ENCODE data around the gene WASHC4. TPM values are rescaled to one million over a fixed set of nuclear protein-coding genes. Genes with fewer than 3 reads are reported as not detected.

Gene WASHC4
- polyA plus RNA-seq, 2 of the 4 experiments (the other 2 are of a cell fraction), result 26.5 to 67.6 TPM

DNA sequence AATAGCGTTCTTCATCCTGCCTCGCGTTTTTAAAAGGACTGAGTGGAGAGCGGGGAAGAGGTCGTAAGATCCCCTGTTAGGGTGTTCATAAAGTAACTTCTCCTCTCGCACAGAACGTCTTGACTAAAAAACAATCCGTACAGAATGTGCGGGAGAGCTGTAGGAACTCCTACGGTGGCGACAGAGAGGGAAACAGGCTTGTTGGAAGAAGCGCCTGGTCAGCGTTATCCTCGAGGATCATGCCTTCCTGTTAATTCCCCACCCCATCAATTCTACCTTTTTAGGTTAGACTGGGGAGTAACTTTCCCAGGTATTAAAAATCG, 399 bp upstream of the WASHC4 start:
- peak overlapping the region; percentile 75 for H3K4me3 ChIP-seq
- TF ChIP-seq RFX5 (IDR thresholded peaks at IDR 0.05), result peak; percentile 19; the same call in 1 of the 2 replicates
- TF ChIP-seq MAFK (IDR thresholded peaks at IDR 0.05; ENCODE audit: partially characterized antibody), result peak; percentile 99
- TF ChIP-seq, protein P1, sequence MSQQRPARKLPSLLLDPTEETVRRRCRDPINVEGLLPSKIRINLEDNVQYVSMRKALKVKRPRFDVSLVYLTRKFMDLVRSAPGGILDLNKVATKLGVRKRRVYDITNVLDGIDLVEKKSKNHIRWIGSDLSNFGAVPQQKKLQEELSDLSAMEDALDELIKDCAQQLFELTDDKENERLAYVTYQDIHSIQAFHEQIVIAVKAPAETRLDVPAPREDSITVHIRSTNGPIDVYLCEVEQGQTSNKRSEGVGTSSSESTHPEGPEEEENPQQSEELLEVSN (IDR thresholded peaks at IDR 0.05; ENCODE audit: borderline replicate concordance, low read depth), result peak; percentile 80
- TF ChIP-seq, protein P2, sequence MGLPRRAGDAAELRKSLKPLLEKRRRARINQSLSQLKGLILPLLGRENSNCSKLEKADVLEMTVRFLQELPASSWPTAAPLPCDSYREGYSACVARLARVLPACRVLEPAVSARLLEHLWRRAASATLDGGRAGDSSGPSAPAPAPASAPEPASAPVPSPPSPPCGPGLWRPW (IDR thresholded peaks at IDR 0.05), result no peak
- peak overlapping the region; percentile 91 for H3K4me2 ChIP-seq
- peak; percentile 64 to 72 for ATAC-seq
- WGBS (ENCODE audit: missing lambda C conversion rate), result 3% methylated on average over 15 of the region's 15 CpGs
- no peaks in the 10 kb centered on the region for H3K9me3 ChIP-seq
- H3K27ac ChIP-seq, result peak overlapping the region; percentile 90 to 95
- peaks cover 18% of the 10 kb centered on the region; the same call in 2 of the 3 replicates for H3K4me1 ChIP-seq
- DNase-seq (ENCODE audit: low read depth in 1 of 2, low spot score in 1 of 2), result peak in 1 of 2 experiments; percentile 73
- CTCF ChIA-PET, result interaction anchor here (1.7 kb wide), 1 partner anchor 22 kb away, joined by 3 read pairs; no protein-coding TSS in a partner anchor
- peak; percentile 7 for FAIRE-seq
- POLR2A ChIA-PET, result interaction anchor here (0.5 to 2.4 kb wide), 6 partner anchors 23 to 779 kb away, joined by 3 to 18 read pairs (median 5); partner anchors contain the start of gene ALDH1L2

DNA sequence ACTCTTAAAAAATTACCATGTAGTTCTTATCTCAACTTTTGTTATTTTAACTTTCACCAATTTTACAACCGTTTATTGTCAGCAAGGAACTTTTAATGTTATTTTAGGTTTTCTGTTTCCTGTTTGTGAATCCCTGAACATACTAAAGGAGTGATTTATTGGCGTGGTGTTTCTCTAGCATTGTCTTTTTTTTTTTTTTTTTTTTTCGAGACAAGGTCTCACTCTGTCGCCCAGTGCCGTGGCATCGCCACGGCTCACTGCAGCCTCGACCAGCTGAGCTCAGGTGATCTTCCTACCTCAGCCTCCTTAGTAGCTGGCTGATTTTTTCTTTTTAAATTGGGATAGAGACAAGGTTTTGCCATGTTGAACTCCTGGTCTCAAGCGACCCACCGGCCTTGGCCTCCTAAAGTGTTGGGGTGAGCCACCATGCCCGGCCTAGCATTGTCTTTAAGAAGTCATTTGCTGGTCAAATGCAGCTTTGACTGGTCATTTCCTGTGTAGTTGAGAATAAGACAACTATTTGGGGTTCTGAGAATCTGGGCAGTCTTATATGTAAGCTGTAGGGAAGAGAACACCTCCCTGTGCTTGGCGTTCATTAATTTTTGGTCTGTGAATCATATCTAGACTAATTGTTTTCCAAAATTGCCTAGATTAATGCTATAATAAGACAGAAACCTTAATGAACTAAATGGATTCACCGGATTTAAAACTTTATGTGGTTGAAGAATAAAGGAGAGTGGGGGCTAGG, 2.1 kb downstream of the WASHC4 start:
- TF ChIP-seq, protein P1 (IDR thresholded peaks at IDR 0.05; ENCODE audit: borderline replicate concordance, low read depth), result no peak
- TF ChIP-seq CEBPB (IDR thresholded peaks at IDR 0.05) (no peak), HDAC2 (IDR thresholded peaks at IDR 0.05) (no peak), ZNF302 (CRISPR knock-in tag; IDR thresholded peaks at IDR 0.05) (no peak)
- TF ChIP-seq, protein P3, sequence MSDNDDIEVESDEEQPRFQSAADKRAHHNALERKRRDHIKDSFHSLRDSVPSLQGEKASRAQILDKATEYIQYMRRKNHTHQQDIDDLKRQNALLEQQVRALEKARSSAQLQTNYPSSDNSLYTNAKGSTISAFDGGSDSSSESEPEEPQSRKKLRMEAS (IDR thresholded peaks at IDR 0.05), result 0 out of 2 replicates have a peak, but pooled peaks have one; percentile 23
- no peaks in the 10 kb centered on the region for H3K9me3 ChIP-seq
- peak in 1 of 2 experiments; percentile 36 for DNase-seq (ENCODE audit: low read depth in 1 of 2, low spot score in 1 of 2)
- POLR2A ChIA-PET, result interaction anchor here (0.6 to 1.1 kb wide), 2 partner anchors 34 to 972 kb away, joined by 3 to 4 read pairs; partner anchors contain the start of gene NFYB
- peaks cover 18% of the 10 kb centered on the region; the same call in 2 of the 3 replicates for H3K4me1 ChIP-seq
- CTCF ChIA-PET, result no interaction called here
- WGBS (ENCODE audit: missing lambda C conversion rate), result 2% methylated on average over 13 of the region's 13 CpGs
- peak overlapping the region; percentile 90 to 95 for H3K27ac ChIP-seq
- no peak for FAIRE-seq
- peak in 1 of 2 experiments; percentile 3; a peak in 2 of 6 replicates for ATAC-seq
- peak overlapping the region; percentile 75 for H3K4me3 ChIP-seq
- H3K4me2 ChIP-seq, result peak overlapping the region; percentile 75

DNA sequence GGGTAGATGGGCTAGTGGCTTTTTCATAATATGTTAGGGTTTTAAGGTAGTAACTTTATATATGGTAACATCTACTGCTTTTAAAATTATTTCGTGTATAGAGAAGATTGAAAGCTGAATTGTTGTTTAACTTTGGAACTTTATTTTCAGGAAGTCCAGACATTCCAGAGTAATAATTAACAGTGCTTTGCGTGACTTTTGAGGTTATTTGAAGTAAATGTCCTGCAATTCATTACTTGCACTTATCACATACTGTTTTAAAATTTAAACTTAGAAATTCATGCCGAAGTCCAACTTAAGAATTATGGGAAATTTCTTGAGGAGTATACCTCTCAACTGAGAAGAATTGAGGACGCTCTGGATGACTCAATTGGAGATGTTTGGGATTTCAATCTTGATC, 3.3 kb downstream of the WASHC4 start:
- no peak for FAIRE-seq
- ChIA-PET CTCF (no interaction called here), POLR2A (no interaction called here)
- peak overlapping the region; percentile 75 for H3K4me2 ChIP-seq
- ATAC-seq, result no peak
- peaks cover 18% of the 10 kb centered on the region; the same call in 2 of the 3 replicates for H3K4me1 ChIP-seq
- DNase-seq (ENCODE audit: low read depth in 1 of 2, low spot score in 1 of 2), result no peak
- 14% methylated on average over 4 of the region's 4 CpGs for WGBS (ENCODE audit: missing lambda C conversion rate)
- H3K9me3 ChIP-seq, result no peaks in the 10 kb centered on the region
- H3K27ac ChIP-seq, result 0 out of 6 replicates have a peak overlapping the region, but pooled peaks of 1 of the 2 experiments have one; percentile 4
- peak overlapping the region; percentile 75; the same call in 2 of the 3 replicates for H3K4me3 ChIP-seq
- TF ChIP-seq HOXB13 (CRISPR knock-in tag; IDR thresholded peaks at IDR 0.05; ENCODE audit: low read depth) (no peak), KDM1A (IDR thresholded peaks at IDR 0.05; ENCODE audit: low read depth) (no peak), EHMT2 (IDR thresholded peaks at IDR 0.05; ENCODE audit: low read depth) (no peak), POLR2AphosphoS2 (conservative IDR thresholded peaks at IDR 0.05; ENCODE audit: low read length) (no peak), NFE2L2 (conservative IDR thresholded peaks at IDR 0.05; ENCODE audit: low read length) (no peak), ESRRA (IDR thresholded peaks at IDR 0.05; ENCODE audit: borderline replicate concordance, low read length) (no peak), MYC (IDR thresholded peaks at IDR 0.05; ENCODE audit: borderline replicate concordance, low read length) (no peak), ZFP36 (IDR thresholded peaks at IDR 0.05; ENCODE audit: borderline replicate concordance, partially characterized antibody) (no peak), HEYL (CRISPR knock-in tag; IDR thresholded peaks at IDR 0.05) (no peak), RNF2 (IDR thresholded peaks at IDR 0.05; ENCODE audit: borderline replicate concordance, low read depth) (no peak), RARB (CRISPR knock-in tag; IDR thresholded peaks at IDR 0.05) (no peak), CBX2 (IDR thresholded peaks at IDR 0.05; ENCODE audit: borderline replicate concordance, low read depth) (no peak), CEBPB (IDR thresholded peaks at IDR 0.05) (no peak)
- TF ChIP-seq, protein P4, sequence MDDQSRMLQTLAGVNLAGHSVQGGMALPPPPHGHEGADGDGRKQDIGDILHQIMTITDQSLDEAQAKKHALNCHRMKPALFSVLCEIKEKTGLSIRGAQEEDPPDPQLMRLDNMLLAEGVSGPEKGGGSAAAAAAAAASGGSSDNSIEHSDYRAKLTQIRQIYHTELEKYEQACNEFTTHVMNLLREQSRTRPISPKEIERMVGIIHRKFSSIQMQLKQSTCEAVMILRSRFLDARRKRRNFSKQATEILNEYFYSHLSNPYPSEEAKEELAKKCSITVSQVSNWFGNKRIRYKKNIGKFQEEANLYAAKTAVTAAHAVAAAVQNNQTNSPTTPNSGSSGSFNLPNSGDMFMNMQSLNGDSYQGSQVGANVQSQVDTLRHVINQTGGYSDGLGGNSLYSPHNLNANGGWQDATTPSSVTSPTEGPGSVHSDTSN (IDR thresholded peaks at IDR 0.05), result no peak
- TF ChIP-seq, protein P5, sequence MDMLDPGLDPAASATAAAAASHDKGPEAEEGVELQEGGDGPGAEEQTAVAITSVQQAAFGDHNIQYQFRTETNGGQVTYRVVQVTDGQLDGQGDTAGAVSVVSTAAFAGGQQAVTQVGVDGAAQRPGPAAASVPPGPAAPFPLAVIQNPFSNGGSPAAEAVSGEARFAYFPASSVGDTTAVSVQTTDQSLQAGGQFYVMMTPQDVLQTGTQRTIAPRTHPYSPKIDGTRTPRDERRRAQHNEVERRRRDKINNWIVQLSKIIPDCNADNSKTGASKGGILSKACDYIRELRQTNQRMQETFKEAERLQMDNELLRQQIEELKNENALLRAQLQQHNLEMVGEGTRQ (IDR thresholded peaks at IDR 0.05), result no peak
